Fibroblast of mammary gland (primary cell): ENCODE results near the gene GLRX.

Experiments used
- DNase-seq: peaks from one replicate; pipeline ENCODE4 v3.0.0-alpha.2; 2010; ENCODE audit warnings: low read depth
- H3K4me3 ChIP-seq: 2 replicates; pipeline ENCODE4 v1.5.1; 2011; ENCODE audit warnings: low read depth, mild to moderate bottlenecking, low read length, moderate library complexity; ENCODE audit not compliant: control insufficient read depth
- TF ChIP-seq, protein P1 (sequence below): conservative IDR thresholded peaks from 2 replicates; pipeline ENCODE4 v1.5.1; 2011; ENCODE audit warnings: low read depth, low read length, inconsistent platforms; ENCODE audit not compliant: control insufficient read depth, insufficient read depth

Gene GLRX

DNA sequence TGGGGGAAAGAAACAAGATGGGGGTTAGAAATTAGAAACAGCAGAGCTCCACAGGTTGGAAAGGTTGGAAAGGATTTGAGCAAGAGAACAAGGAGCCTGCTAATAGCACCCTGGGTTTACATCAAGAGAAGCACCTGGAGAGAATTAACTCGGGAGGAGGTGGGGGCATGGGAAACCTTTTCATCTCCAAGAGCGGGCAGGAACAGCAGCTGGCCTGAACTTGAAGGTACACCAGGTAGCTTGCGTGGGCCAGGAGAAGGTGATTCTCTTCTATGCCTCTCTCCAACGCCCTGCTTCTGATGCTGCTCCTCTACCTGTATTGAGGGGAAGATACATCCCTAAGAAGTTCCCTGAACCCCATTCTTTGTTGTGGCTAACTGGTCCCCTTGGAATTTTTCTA is 37.1 kb upstream of the GLRX start:
- H3K4me3 ChIP-seq, result no peak overlapping the region
- TF ChIP-seq, protein P1, sequence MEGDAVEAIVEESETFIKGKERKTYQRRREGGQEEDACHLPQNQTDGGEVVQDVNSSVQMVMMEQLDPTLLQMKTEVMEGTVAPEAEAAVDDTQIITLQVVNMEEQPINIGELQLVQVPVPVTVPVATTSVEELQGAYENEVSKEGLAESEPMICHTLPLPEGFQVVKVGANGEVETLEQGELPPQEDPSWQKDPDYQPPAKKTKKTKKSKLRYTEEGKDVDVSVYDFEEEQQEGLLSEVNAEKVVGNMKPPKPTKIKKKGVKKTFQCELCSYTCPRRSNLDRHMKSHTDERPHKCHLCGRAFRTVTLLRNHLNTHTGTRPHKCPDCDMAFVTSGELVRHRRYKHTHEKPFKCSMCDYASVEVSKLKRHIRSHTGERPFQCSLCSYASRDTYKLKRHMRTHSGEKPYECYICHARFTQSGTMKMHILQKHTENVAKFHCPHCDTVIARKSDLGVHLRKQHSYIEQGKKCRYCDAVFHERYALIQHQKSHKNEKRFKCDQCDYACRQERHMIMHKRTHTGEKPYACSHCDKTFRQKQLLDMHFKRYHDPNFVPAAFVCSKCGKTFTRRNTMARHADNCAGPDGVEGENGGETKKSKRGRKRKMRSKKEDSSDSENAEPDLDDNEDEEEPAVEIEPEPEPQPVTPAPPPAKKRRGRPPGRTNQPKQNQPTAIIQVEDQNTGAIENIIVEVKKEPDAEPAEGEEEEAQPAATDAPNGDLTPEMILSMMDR, result no peak
- DNase-seq, result peak; percentile 30

DNA sequence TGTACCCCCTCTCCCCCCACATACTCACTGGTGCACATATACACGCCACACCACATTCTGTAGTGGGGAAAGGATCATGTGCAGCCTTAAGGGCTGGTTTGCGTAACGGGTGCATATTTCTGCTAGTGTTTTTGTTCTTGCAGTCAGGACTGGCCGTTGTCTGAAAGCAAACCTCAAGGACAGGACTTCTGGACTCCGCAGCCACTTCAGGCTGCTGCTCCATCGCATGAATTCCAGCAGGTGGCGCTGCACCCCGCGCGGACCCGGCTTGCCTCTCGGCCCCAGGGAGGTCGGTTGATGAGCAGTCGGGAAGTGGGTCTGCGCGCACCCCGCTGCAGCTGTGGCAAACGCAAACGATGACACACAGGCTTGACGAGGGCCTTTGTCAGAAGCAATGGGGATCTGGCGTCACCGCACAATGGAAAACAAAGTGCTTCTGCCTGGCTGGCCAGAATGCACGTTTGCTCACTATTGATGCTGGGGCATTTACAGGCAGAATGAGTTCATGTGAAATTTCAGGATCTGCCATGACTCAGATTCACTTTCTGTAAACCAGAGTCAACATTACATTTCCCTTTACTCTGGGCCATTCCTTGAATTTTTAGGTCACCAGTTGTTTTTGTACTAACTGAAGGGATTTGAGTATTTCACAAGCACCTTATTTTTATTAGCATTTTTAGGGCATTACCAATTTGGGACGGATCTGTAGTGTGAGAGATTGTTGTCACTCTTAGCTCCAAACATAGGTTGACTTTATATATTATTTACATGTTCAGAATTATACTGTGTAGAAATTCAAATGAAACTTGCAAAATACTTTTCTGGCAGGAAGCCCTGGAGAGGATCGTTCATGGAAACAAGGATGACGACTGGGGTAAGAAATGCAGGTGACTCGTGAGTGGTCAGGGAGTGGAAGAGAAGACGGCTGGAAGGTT is 36.4 kb upstream of the GLRX start:
- peak; percentile 100 for DNase-seq
- TF ChIP-seq, protein P1, result peak; percentile 92
- H3K4me3 ChIP-seq, result peak overlapping the region; percentile 31

DNA sequence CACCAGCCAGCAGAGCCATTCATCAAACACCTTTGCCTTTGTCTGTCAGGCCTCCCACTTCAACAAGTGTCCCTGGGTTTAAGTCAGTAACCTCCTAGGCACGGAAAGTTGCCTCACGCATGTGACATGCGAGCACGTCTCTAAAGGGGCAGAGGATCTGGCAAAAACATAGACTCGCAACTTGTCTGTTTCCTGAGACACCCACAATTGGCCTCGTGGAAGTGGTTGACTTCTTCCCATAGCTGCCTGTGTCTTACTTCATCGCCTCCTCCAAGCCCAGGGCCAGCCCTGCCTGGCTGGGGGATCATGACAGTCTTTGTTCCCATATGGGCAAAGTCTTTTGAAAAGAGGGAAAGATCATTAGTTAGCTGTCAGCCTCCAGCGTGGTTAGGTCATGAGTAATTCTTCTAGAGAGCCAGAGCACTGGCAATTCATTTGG is 35.5 kb upstream of the GLRX start:
- H3K4me3 ChIP-seq, result no peak overlapping the region
- TF ChIP-seq, protein P1, result no peak
- DNase-seq, result peak; percentile 97

DNA sequence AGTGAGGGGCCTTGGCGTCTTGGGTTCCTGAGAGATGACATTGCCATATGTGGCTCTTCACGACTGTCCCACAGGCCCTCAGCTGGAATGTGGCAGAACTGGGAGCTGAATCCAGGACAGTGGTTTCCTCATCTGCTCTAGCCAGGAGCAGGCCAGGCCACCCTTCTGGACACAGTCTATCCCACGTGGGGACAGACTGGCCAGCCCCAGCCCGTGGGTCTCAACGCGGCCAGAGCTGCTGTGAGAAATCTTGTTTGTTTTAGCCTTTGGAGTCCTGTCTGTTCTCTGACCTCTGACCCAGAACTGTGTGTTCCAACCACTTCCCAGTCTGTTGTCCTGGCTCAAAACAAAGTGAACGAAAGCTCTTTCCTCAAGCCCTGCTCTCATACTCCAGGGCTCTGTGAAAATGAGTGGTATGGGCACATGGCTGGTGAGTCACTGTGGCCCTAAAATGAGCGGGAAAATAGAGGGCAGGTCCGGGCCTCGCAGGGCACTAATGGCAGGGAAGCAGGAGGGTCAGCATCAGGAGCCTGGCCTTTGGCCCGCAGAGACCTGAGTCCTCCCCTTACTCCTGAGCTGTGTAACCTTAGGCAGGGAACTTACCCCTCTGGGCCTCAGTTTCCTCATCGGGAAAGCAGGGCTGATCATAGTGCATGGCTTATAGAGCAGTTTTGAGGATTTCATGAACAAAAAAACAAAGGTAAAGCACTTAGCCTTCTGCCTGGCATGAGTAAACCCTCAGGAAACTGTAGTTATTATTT is 34.8 kb upstream of the GLRX start:
- DNase-seq, result peak; percentile 97
- TF ChIP-seq, protein P1, result no peak
- H3K4me3 ChIP-seq, result no peak overlapping the region

DNA sequence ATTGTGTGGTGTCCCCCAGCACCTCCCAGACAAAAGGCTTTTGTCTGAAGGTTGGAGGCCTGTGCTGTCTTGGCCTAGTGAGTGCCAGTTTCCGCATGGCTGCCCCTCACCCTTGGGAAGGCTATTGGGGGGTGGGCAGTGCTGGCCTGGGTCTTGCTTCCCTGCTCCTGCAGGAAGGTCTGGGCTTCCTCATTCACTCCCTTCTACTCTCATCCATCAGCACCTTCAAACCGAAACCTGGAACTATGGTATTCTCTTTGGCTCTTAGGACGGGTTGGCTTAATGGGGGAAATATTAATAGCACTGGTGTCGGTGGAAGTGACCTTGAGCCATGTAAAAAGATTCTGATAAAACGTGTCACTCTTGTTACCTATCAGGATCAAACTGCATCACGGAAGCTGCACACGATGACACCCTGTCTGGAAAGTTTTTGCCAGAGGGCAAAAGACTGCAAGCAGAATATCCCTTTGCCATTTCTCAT is 34.0 kb upstream of the GLRX start:
- no peak for DNase-seq
- TF ChIP-seq, protein P1, result no peak
- H3K4me3 ChIP-seq, result no peak overlapping the region

DNA sequence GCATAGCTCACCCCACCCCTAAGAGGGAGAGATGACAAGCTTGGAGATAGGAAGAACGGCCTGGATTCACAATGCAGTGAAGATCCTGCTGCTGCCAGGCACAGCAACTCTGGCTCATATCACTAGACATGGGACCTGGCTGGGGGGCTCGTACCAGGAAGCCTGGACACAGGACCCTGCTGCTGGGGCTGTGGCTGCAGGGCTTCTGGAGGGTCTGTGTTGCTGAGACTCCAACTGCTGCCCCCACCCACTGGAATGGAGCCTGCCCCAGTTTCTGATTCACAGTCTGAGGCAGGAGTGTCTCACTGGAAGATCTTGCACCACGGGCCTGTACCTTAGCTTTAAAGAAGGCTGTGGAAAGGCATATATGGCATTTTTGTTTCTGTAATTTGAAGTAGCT is 31.0 kb upstream of the GLRX start:
- TF ChIP-seq, protein P1, result no peak
- no peak for DNase-seq
- no peak overlapping the region for H3K4me3 ChIP-seq
